ENCODE data around the gene TIAM2. TPM values are rescaled to one million over a fixed set of nuclear protein-coding genes. Genes with fewer than 3 reads are reported as not detected.

Gene TIAM2
- total and polyA plus RNA-seq, 10 of the 15 experiments (the other 5 are each of a cell fraction or from before 2014, with no cell fraction given) = 1.1 to 10.5 (median 2.3) TPM

- 74% methylated on average over 4 of the region's 4 CpGs for WGBS (ENCODE audit: insufficient coverage, insufficient replicate concordance, low lambda C conversion rate, missing lambda C conversion rate)
- Histone ChIP-seq H3K4me1 (ENCODE audit: control insufficient read depth, insufficient read depth, low read length) (no peaks in the 10 kb centered on the region; the same call in 1 of the 2 replicates), H3K9ac (ENCODE audit: control insufficient read depth, insufficient read depth, low read length) (no peak overlapping the region), H3K9me3 (replicated peaks; ENCODE audit: control insufficient read depth, insufficient read depth, low read length) (no peaks in the 10 kb centered on the region), H3K27me3 (replicated peaks in 1 of 2; ENCODE audit: control insufficient read depth in 2 of 2, insufficient read depth in 2 of 2, low read length in 1 of 2) (no peaks in the 10 kb centered on the region), H2AFZ (ENCODE audit: control insufficient read depth, low read depth, low read length) (no peak overlapping the region), H3K4me3 (no peak overlapping the region), H3K4me2 (ENCODE audit: control insufficient read depth, insufficient read depth) (no peak overlapping the region), H3K36me3 (ENCODE audit: control insufficient read depth in 2 of 2, insufficient read depth in 2 of 2, low read length in 1 of 2) (no peaks in the 10 kb centered on the region), H3K79me2 (ENCODE audit: control insufficient read depth, insufficient read depth, low read length) (no peaks in the 10 kb centered on the region), H4K20me1 (ENCODE audit: control insufficient read depth, insufficient read depth) (no peaks in the 10 kb centered on the region), H3K27ac (ENCODE audit: control insufficient read depth, insufficient read depth) (no peak overlapping the region)
- intact Hi-C loops (cut with micrococcal nuclease; ENCODE audit: unreplicated experiment) (no loop called here), in situ Hi-C loops (cut with MboI) (no loop called here)
- ChIA-PET RAD21 (ENCODE audit: unreplicated experiment) (no interaction called here), SMC1A (ENCODE audit: uncharacterized antibody, unreplicated experiment) (interaction anchor here (2.5 kb wide), 1 partner anchor 27 kb away, joined by 7 read pairs; no protein-coding TSS in a partner anchor), CTCF (no interaction called here), POLR2A (no interaction called here)
- no peak for ATAC-seq
- TF ChIP-seq NR2F1 (conservative IDR thresholded peaks at IDR 0.05) = peak; percentile 50; the same call in 1 of the 2 replicates
- TF ChIP-seq ZNF592 (IDR thresholded peaks at IDR 0.05) = no peak
- no peak for FAIRE-seq
- DNase-seq (ENCODE audit: low read depth, low spot score) = no peak
- no TSS peak for BruUV-seq (replicated peaks)
These were observed 151.1 kb downstream of the TIAM2 start for GRCh38 chr6:155146205-155146604.

Data from GM12878 (cell line).